Measurements from ENCODE around the gene CLCNKB. TPM values are rescaled to one million over a fixed set of nuclear protein-coding genes. Genes with fewer than 3 reads are reported as not detected.
"Not testable (repeated sequence)": the region's sequence is repeated elsewhere in the genome, so short reads cannot be mapped to it uniquely, and the experiment has no call there.

CLCNKB gene
- total RNA-seq, 1 experiment from 2014 or later, result not detected

- not testable (repeated sequence) for DNase-seq (ENCODE audit: low spot score)
These were observed 15.0 kb downstream of the CLCNKB start for GRCh38 chr1:16058394-16059120.

- DNase-seq (ENCODE audit: low spot score), result no peak
These were observed 17.7 kb downstream of the CLCNKB start for GRCh38 chr1:16061266-16061665.

- not testable (repeated sequence) for DNase-seq (ENCODE audit: low spot score)
These were observed 18.6 kb downstream of the CLCNKB start for GRCh38 chr1:16061989-16062686.

GRCh38 chr1:16062687-16063075 lies 19.1 kb downstream of the CLCNKB start:
- not testable (repeated sequence) for DNase-seq (ENCODE audit: low spot score)

GRCh38 chr1:16063226-16063829 lies 19.7 kb downstream of the CLCNKB start:
- DNase-seq (ENCODE audit: low spot score), result no peak

GRCh38 chr1:16063921-16064320 lies 20.3 kb downstream of the CLCNKB start:
- DNase-seq (ENCODE audit: low spot score), result no peak

GRCh38 chr1:16064536-16065268 lies 21.1 kb downstream of the CLCNKB start:
- DNase-seq (ENCODE audit: low spot score), result no peak

- DNase-seq (ENCODE audit: low spot score), result no peak
These were observed 21.6 kb downstream of the CLCNKB start for GRCh38 chr1:16065269-16065576.

- no peak for DNase-seq (ENCODE audit: low spot score)
These were observed 22.7 kb downstream of the CLCNKB start for GRCh38 chr1:16066245-16066644.

- no peak for DNase-seq (ENCODE audit: low spot score)
These were observed 23.7 kb downstream of the CLCNKB start for GRCh38 chr1:16067127-16067768.

- no peak for DNase-seq (ENCODE audit: low spot score)
These were observed 24.4 kb downstream of the CLCNKB start for GRCh38 chr1:16067933-16068332.

- no peak for DNase-seq (ENCODE audit: low spot score)
These were observed 25.0 kb downstream of the CLCNKB start for GRCh38 chr1:16068356-16069270.

- no peak for DNase-seq (ENCODE audit: low spot score)
These were observed 27.2 kb downstream of the CLCNKB start for GRCh38 chr1:16070640-16071355.

GRCh38 chr1:16071614-16072013 lies 28.0 kb downstream of the CLCNKB start:
- DNase-seq (ENCODE audit: low spot score), result no peak

GRCh38 chr1:16072095-16072494 lies 28.5 kb downstream of the CLCNKB start:
- DNase-seq (ENCODE audit: low spot score), result no peak

- no peak for DNase-seq (ENCODE audit: low spot score)
These were observed 29.3 kb downstream of the CLCNKB start for GRCh38 chr1:16072616-16073484.

GRCh38 chr1:16073490-16074119 lies 30.0 kb downstream of the CLCNKB start, which contains the start of gene FAM131C:
FAM131C (minus strand) TSS chr1:16073651; CDS start chr1:16073442, 209 bp downstream.
- no peak for DNase-seq (ENCODE audit: low spot score)

- no peak for DNase-seq (ENCODE audit: low spot score)
These were observed 30.6 kb downstream of the CLCNKB start for GRCh38 chr1:16074217-16074616.
